ENCODE results near the gene UBQLN1. TPM values are rescaled to one million over a fixed set of nuclear protein-coding genes. Genes with fewer than 3 reads are reported as not detected.
"Not testable (repeated sequence)": the region's sequence is repeated elsewhere in the genome, so short reads cannot be mapped to it uniquely, and the experiment has no call there.

Gene UBQLN1
- 100 to 1,000 TPM in 3 of 4 donors, 10 to 100 TPM in 1; 97.7 to 118 (median 111) TPM for polyA plus RNA-seq (ENCODE audit: insufficient read length in 4 of 4)

DNA sequence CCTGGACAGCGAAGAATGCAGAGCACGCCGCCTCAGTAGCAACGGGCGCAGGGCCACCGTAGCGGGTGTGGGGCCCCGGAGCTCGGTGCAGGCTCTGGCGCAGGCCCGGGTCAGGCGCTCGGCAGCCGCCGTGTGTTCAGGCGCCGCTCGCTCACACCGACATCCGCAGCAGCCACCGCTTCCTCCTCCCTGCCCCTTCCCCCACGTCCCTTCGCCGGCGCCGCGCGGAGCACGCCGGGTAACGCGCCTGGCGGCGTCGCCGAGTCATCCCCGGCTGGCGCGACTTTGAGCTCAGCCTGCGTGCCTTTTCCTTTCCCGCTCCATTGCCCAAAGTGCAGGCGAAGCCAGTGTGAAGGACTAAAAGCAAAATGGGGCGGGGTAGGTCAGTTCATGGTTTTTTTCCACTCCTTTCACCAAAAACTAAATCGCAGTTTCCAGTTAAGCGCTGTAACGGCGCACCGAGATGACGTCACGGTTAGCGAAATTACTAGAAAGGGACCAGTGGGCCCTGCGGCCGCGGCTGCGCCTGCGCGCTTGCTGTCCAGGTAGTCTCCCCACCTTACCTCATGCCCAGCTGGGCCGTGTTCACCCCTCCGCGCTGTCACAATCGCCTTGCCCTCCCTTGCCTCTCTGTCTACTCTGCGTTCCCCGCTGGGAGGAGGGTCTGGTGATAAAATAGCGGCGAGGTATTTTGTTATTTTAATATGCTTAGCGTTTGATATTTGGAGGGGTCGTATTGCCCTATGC lies at the start of gene UBQLN1:
Gene UBQLN1 (minus strand): TSS at position 191 of the 747 bp plus-strand sequence. CDS start 279 bp downstream, outside the sequence.
- peak; percentile 91 to 96 (median 92) for DNase-seq (ENCODE audit: low read depth in 4 of 4, low spot score in 2 of 4)

DNA sequence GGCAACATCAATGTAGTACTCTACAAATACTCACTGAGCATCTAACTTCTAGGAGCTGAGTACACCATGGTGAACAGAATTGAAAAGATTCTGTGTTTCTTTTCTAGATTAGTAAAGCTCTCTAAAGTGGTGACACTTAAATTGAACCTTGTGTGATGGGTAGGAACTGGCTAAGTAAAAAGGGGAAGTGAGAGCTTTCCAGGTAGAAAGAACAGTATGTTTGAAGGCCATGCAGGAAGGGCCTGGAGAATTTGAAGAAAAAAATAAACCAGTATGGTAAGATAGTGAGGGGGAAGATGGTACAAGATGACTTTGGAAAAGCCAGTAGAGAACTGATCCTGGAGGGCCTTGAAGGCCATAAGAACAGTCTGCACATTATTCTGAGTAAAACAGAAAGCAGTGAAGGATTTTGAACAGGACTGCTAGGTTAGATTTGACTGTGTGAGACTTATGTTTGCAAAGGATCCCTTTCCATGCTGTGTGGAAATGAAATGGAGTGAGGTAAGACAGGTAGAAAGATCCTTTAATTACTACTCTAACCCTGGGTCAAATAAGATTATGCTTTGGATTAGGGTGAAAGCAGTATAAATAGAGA lies 46.7 kb upstream of the UBQLN1 start:
- DNase-seq (ENCODE audit: low read depth in 4 of 4, low spot score in 2 of 4) = no peak

DNA sequence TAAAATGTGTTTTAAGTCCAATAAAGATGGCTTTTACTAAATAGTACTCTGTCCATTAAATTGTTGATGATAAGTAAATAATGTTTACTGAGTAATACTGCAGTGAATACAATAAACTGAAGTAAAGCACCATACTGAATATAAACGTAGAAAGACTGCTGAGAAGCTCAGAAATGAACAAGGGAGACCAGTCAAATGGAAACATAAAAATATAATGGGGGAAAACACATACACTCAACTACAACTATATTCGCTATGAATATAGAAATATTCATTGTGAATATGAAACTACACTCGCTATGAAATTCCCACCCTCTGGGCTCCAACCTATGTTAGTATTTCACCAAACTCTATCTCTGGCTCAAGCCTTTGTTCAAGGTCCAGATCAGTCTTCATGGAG lies 41.9 kb upstream of the UBQLN1 start:
- no peak for DNase-seq (ENCODE audit: low read depth in 4 of 4, low spot score in 2 of 4)

DNA sequence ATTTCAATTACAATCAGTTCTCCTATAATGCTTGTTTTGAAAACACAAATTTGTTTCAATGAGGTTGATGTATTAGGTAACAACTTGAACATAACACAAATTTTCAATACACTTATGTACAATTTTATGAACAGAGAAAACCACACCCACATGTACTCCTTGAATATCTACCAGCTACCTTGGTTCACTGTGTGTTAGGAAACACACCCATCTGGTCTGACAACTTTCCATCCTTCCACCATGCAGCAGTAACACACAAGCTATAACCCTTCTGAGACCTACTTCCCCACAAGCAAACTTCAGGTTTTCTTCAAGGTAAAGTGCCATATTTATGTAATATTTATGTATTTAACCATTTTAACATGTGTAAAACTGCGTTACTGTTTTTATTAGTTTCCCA lies 36.4 kb upstream of the UBQLN1 start:
- no peak for DNase-seq (ENCODE audit: low read depth in 4 of 4, low spot score in 2 of 4)

DNA sequence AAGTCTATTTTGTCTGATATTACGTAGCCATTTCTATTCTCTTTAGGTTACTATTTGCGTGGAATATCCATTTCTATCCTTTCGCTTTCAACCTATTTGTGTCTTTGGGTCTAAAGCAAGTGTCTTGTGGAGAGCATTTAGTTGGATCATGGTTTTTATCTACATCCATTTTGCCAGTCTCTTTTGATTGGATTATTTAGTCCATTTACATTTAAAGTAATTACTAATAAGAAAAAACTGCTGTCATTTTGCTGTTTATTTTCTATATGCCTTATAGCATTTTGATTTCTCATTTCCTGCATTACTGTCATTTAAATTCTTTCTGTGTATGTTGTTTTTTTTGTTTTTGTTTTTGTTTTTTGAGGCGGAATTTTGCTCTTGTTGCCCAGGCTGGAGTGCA lies 26.0 kb upstream of the UBQLN1 start:
- DNase-seq (ENCODE audit: low read depth in 4 of 4, low spot score in 2 of 4) = no peak

DNA sequence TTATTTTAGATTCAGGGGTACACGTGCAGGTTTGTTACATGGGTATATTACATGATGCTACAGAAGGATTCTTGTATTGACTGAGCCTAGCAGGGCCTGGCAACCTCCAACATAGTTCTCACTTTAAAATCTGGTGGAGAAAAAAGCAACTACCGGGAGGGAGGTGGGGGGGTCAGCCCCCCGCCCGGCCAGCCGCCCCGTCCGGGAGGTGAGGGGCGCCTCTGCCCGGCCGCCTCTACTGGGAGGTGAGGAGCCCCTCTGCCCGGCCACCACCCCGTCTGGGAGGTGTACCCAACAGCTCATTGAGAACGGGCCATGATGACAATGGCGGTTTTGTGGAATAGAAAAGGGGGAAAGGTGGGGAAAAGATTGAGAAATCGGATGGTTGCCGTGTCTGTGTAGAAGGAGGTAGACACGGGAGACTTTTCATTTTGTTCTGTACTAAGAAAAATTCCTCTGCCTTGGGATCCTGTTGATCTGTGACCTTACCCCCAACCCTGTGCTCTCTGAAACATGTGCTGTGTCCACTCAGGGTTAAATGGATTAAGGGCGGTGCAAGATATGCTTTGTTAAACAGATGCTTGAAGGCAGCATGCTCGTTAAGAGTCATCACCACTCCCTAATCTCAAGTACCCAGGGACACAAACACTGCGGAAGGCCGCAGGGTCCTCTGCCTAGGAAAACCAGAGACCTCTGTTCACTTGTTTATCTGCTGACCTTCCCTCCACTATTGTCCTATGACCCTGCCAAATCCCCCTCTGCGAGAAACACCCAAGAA lies 21.0 kb upstream of the UBQLN1 start:
- DNase-seq (ENCODE audit: low read depth in 4 of 4, low spot score in 2 of 4) = not testable (repeated sequence)

DNA sequence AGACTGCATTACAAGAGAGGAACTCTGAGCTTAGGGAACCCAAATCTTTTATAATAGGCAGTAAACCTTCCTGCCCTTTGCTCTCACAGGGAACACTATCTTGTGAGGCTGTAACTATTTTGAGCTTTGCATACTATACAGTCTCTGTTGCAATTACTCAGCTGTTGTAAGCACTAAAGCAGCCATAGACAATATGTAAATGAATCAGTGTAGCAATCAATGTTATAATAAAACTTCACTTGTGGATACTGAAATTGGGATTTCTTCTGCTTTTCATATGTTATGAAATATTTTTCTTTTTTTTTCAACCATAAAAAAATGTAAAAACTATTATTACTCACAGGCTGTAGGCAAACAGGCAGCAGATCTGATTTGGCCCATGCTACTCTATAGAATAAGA lies 16.7 kb upstream of the UBQLN1 start:
- no peak for DNase-seq (ENCODE audit: low read depth in 4 of 4, low spot score in 2 of 4)

DNA sequence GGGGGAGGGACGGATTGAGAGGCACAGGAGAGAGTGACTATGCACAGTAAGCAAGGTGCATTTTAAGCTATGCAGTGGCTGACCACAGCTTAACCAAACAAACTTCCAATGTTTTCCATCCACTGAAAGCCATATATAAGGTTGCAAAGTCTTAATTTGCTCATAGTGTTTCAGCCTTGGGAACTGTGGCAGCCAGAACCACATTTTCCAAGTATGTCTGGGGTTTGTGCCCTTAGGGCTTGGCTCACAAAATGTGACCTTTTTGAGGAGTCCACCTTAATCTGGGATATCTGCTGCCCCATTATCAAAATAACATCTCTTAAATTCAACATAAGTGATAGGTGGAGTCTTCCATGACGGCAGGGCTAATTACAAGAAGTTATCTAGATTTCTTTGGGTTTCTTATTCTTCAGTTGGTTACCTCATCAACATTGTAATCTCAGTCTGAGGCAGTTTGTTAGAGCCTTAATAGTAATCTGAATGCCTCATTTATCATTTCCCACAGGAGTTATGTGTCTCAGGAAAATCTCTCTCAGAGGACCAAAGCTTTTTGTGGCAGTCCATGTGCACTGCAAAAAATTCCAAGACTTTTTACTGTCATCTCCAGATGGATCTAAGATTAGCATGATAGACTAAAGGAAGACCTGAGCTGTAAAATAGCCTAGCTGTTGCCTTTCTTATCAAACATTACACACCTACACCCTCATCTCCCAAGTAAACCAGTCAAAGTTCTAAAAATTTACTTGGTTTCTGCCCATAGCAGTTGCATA lies 15.2 kb upstream of the UBQLN1 start:
- DNase-seq (ENCODE audit: low read depth in 4 of 4, low spot score in 2 of 4) = no peak

DNA sequence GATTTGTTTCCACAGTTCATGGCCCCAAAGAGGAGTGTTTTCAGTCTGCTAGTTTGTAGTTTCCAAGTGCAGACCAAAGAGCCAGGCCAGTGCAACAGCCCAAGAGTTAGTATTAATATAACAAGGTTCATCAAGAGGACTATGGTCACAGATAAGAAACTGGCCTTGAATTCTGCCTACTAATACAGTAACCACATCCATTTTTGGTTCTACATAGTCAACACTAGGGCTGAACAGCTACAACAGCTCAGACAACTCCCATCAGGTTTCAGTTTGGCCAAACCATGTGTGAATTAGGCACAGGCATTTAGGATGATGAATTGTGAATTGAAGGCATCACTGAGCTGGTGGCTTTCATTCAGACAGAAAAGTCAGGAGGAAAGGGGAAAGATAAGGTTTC lies 13.8 kb upstream of the UBQLN1 start:
- no peak for DNase-seq (ENCODE audit: low read depth in 4 of 4, low spot score in 2 of 4)

DNA sequence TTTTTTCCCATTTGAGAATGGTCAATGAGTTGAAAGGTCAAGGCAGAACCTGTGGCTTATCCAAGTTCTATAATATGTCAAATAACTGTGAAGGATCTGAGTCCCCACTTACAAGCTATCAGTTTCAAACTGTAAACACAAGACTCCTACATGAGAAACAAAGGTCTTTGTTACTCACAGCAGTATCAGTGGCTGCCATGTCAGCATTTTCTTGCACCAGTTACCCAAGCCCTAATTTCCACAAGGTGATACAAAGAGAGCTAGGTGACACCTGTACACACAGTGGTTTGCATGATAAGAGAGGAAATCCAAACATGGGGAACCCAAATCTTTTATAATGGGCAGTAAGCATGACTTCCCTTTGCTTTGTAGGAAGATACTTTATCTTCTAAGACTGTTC lies 8.0 kb upstream of the UBQLN1 start:
- no peak for DNase-seq (ENCODE audit: low read depth in 4 of 4, low spot score in 2 of 4)

DNA sequence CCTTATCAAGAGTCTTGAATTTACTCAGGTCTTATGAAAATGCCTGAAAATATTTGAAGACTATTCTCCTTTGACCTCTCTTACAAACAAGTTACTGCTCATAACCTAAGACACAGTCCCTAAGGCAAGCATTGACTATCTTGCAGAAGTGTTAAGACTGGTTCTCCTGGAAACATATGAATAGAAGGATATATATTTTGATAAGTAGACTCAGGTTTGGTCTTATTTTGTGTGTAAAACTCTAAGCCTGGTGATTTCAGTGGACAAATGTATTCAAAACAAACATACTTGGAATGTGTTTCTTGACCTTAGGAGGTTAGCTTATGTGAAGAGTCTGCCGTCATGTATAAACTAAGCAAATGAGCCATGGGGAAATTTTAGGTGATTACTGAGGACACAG lies 7.5 kb upstream of the UBQLN1 start:
- DNase-seq (ENCODE audit: low read depth in 4 of 4, low spot score in 2 of 4) = no peak

DNA sequence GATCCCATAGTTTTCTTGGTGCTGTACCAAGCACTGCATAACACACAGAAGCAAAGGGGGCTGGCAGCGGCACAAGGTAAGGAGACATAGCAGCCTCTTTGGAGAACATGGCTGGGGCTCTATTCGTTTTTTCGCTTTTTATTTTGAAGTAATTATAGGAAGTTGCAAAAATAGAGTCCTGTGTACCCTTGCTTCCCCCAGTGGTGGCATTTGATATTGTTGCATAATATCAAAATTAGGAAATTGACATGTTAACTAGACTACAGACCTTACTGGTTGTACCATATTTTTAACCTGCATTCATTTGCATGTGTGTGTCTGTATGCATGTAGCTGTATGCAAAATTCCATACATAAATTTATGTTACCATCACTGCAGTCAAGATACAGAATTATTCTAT lies 6.6 kb upstream of the UBQLN1 start:
- DNase-seq (ENCODE audit: low read depth in 4 of 4, low spot score in 2 of 4) = no peak

DNA sequence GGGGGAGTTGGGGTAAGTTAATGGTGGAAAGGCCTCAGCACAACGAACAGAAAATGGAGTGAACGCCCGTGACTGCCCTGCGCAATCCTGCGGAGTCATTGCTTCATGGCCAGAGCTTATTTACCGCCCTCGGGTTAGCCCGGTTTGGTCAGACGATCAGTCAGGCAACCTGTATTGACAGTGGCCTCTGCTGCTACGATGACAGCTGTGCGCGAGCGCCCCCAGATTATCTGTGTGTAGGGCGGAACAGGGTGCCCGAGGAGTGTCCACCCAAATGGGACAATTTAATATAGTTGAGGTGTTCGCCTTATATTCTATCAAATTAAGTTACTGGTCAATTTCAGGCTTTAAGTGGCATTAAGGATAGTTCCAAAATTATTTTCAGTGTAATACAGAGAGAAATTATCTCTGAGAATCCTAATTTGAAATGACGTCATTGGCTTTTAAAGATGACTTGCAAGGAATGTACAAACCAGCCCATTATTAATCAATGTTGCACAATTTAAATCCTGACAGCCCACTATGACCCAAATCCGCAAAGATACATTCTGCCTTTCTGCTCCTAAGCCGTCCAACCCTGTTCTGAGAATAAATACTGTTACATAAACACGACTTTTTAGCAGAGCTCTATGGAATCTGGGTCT lies 879 bp upstream of the UBQLN1 start:
- DNase-seq (ENCODE audit: low read depth in 4 of 4, low spot score in 2 of 4) = peak in 3 of 4 donors; percentile 4 to 65 (median 25)

DNA sequence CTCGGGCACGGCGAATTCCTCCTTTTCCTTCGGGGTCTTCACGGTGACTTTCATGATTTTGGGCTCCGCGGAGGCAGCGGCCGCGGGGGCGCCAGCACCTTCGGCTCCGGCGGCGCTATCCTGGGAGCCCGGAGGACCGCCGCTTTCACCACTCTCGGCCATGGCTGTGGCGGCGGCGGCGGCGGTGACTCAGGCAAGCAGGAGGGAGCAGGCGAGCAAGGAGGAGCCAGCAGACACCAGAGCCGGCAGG lies 315 bp downstream of the UBQLN1 start:
- peak in 1 of 4 donors; percentile 36 for DNase-seq (ENCODE audit: low read depth in 4 of 4, low spot score in 2 of 4)

DNA sequence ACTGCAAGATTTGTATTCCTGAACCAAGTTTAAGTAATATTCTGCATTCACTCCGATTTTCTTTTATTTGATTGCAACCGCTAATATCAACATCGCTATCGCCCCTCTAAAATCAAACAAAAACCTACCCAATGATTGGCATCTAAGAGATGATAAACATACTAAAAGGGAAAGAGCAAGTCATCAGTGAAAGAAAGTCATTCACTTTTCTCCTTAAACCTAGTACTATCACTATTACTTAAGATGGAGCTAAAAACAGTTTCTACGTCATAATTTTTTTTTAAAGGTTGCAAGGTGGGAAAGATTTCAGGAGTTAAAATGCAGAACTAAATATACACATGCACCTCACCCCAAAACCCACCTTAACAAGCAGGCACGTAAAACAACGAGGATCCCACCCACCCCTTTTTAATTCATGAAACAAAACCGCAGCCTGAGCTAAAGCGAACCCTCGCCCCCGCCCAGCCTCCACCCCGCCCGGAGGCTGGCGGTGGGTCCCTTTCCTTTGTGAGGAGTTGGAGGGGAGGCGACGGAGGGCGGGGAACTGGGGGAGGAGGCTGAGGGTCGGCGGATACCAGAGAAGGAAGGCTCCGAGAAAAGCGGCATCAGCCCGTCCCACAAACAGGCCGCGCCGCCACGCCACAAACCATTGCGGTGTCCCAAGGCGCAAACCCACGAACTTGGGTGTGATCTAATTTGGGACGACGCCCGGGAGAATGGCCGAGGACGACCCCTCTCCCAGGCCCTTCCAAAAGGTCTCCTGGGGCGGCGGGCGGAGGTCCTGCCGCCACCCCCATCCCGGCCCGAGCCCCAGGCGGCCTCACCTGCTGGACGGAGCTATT lies 861 bp downstream of the UBQLN1 start:
- peak; percentile 43 to 51 (median 48) for DNase-seq (ENCODE audit: low read depth in 4 of 4, low spot score in 2 of 4)

DNA sequence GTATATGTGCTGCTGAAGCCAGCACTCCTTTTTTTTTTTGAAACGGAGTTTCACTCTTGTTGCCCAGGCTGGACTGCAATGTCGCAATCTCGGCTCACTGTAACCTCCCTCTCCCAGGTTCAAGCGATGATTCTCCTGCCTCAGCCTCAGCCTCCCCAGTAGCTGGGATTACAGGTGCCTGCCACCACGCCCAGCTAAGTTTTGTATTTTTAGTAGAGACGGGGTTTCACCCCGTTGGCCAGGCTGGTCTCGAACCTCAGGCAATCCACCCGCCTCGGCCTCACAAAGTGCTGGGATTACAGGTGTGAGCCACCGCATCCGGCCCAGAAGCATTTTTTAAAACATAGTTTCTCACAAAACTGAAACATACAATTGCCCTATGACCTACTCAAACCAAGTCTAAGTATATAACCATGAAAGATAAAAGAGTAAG lies 2.5 kb downstream of the UBQLN1 start:
- DNase-seq (ENCODE audit: low read depth in 4 of 4, low spot score in 2 of 4) = not testable (repeated sequence)

DNA sequence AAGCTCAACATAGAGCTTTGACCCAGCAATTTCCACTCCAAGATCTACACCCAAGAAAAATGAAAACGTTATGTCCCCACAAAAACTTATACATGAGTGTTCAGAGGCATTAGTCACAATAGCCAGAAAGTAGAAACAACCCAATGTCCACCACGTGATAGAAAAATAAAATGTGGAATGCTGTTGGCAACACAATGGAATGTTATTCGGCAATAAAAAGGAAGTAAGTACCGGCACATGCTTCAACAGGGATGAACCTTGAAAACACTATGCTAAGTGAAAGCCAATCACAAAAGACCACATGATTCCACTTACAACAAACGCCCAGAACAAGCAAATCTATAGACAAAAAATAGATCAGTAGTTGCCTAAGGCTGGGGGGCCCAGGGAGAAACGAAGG lies 6.0 kb downstream of the UBQLN1 start:
- no peak for DNase-seq (ENCODE audit: low read depth in 4 of 4, low spot score in 2 of 4)

DNA sequence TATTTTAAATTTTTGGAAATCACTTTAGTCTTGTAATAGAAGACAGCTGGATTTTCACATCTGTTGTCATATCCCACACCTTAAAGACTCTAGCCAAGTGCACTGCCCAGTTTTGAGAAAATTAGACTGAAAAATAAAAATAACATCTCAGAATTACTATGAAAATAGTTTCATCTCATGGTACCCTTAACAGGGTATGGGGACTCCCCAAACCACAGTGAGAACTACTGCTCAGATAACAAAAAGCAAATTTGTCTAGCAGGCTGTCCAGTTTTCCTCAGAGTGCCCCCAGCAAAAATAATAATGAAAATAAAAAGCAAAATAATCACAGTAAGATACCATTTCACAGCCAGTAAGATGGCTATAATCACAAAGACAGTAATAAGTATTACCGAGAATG lies 6.5 kb downstream of the UBQLN1 start:
- no peak for DNase-seq (ENCODE audit: low read depth in 4 of 4, low spot score in 2 of 4)

DNA sequence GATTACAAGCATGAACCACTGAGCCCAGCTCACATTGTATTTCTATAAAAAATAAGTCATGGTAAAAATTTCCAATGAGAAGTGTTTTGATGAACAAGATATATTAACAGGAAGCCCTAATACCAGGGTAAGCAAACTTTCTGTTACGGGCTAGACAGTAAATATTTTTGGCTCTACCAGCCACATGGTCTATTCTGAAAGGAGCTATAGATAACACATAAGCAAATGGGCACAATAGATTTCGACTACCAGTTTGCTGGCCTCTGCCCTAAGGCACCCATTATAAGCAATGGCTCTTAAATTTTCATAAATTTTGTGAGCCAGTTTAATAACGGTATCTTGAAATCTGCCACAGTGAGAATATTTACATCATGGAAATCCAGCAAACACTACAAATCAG lies 8.1 kb downstream of the UBQLN1 start:
- no peak for DNase-seq (ENCODE audit: low read depth in 4 of 4, low spot score in 2 of 4)

Measured in left renal cortex interstitium (tissue), 4 donors.